Thyroid gland (tissue), 4 donors: ENCODE data around the gene RUNX2.

Source experiments
- CTCF ChIP-seq, 6 experiments: fragments of 200-600 bp in 3 of 6; fragments of 450-650 bp in 3 of 6; sonication (generic) in 3 of 6; IDR thresholded peaks; one replicate each; pipeline ENCODE4 v1.5.1; 2016 to 2019; ENCODE audit warnings: antibody characterized with exemption in 6 of 6, mild to moderate bottlenecking in 2 of 6, inconsistent platforms in 1 of 6, moderate library complexity in 1 of 6
- POLR2A ChIP-seq, 2 donors: fragments of 450-650 bp; IDR thresholded peaks; one replicate each; pipeline ENCODE4 v1.6.1; 2017; ENCODE audit warnings: antibody characterized with exemption in 2 of 2, mild to moderate bottlenecking in 2 of 2, moderate library complexity in 1 of 2

GRCh38 chr6:45587229-45588060, 259.3 kb downstream of the RUNX2 start:
- no peak for TF ChIP-seq POLR2A (IDR thresholded peaks at IDR 0.05)
- no peak for TF ChIP-seq CTCF (IDR thresholded peaks at IDR 0.05)
